ENCODE data around the gene KRTAP10-10. TPM values are rescaled to one million over a fixed set of nuclear protein-coding genes. Genes with fewer than 3 reads are reported as not detected.

The KRTAP10-10 gene
- total and polyA plus RNA-seq, 9 of the 15 experiments (the other 6 are each of a cell fraction or from before 2014, with no cell fraction given) = not detected

DNA sequence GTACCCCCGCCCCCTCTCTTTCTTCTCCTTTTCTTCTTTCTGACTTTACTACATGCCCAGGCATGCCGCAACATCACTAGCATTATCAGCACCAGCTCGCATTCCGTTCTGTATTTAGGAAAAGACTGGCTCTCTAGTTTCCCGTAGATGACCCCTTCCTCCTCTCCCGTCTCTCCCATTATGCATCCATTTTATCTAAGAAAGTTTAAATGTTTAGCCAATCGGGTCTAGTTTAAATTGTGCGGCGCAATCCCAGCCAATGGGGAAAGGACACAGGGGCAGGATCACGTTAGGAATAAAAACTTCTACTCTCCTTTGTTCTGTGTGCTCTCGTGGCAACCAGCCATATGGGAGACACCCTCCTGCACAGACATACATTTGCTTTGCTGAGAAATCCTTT lies 39.1 kb upstream of the KRTAP10-10 start (continued):
- TF ChIP-seq, protein P1, sequence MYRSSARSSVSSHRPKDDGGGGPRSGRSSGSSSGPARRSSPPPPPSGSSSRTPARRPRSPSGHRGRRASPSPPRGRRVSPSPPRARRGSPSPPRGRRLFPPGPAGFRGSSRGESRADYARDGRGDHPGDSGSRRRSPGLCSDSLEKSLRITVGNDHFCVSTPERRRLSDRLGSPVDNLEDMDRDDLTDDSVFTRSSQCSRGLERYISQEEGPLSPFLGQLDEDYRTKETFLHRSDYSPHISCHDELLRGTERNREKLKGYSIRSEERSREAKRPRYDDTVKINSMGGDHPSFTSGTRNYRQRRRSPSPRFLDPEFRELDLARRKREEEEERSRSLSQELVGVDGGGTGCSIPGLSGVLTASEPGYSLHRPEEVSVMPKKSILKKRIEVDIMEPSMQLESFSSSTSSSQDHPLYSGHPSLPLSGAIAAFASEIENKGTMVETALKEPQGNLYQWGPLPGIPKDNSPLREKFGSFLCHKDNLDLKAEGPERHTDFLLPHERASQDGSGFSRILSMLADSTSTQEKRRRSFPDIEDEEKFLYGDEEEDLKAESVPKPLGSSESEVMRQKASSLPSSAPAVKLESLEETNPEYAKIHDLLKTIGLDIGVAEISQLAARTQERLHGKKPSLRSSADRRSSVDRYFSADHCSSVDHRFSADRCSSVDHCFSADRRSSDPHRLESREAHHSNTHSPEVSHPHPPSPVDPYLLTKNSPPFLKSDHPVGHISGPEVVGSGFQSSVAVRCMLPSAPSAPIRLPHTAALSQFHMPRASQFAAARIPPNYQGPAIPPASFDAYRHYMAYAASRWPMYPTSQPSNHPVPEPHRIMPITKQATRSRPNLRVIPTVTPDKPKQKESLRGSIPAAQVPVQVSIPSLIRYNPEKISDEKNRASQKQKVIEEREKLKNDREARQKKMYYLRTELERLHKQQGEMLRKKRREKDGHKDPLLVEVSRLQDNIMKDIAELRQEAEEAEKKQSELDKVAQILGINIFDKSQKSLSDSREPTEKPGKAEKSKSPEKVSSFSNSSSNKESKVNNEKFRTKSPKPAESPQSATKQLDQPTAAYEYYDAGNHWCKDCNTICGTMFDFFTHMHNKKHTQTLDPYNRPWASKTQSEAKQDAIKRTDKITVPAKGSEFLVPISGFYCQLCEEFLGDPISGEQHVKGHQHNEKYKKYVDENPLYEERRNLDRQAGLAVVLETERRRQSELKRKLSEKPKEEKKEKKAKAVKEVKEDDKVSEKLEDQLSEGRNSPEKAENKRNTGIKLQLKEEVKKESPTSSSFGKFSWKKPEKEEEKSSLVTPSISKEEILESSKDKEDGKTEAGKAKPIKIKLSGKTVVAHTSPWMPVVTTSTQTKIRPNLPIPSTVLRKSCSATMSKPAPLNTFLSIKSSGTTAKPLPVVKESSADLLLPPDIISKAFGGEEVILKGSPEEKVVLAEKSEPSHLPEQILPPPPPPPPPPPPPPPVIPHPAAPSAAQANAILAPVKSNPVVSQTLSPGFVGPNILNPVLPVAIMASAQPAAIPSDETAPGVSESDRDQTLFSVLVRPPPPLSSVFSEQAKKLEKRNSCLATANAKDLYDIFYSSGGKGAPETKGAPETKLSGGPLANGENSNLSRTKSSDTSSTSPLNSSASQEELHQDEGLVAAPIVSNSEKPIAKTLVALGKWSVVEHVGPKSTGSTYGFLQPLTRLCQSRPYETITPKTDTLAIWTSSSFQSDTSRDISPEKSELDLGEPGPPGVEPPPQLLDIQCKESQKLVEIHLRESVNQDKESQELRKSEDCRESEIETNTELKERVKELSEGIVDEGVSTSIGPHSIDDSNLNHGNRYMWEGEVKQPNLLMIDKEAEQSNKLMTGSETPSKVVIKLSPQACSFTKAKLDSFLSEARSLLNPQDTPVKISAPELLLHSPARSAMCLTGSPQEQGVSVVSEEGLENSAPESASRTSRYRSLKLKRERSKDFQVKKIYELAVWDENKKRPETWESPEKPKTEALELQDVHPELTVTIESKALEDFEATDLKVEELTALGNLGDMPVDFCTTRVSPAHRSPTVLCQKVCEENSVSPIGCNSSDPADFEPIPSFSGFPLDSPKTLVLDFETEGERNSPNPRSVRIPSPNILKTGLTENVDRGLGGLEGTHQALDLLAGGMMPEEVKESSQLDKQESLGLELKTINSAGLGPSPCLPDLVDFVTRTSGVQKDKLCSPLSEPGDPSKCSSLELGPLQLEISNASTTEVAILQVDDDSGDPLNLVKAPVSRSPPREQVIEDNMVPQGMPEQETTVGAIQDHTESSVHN (IDR thresholded peaks at IDR 0.05; ENCODE audit: borderline replicate concordance in 1 of 2, low read depth in 1 of 2) = no peak
- TF ChIP-seq NFATC3 (IDR thresholded peaks at IDR 0.05) (no peak), ZNF830 (CRISPR knock-in tag; IDR thresholded peaks at IDR 0.05) (no peak), EP300 (IDR thresholded peaks at IDR 0.05; ENCODE audit: low read length) (no peak), POLR3G (IDR thresholded peaks at IDR 0.05; ENCODE audit: extremely low read depth, insufficient read length, insufficient replicate concordance) (no peak), CEBPB (tag; IDR thresholded peaks at IDR 0.05) (no peak), NELFE (IDR thresholded peaks at IDR 0.05; ENCODE audit: insufficient read depth, insufficient read length) (no peak)

Measured in K562 (cell line).